ENCODE measurements around the gene OSBPL8. TPM values are rescaled to one million over a fixed set of nuclear protein-coding genes. Genes with fewer than 3 reads are reported as not detected.

OSBPL8 gene
- total RNA-seq, 2 experiments from 2014 or later = 84.4 to 85.7 TPM

DNA sequence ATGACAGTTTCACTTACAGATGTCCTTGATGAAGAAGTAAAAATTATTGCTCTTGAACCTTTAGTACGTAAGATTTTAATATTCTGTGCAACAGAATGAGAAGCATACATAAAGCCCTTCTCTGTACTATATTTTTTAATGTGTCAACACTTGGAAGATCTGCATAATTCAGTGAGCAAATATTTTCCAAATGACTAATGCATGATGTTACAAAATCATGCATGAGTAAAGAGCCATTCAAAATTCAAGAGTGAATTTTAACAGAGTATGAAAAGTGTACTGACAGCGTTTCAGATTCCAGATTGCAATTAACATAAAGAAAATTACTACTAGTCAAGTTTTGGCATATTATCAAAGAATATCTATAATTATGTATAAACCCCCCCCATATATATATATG is 110.0 kb downstream of the OSBPL8 start:
- Mint-ChIP-seq H3K27ac (no peak overlapping the region), H3K4me3 (no peak overlapping the region), H3K27me3 (no peaks in the 10 kb centered on the region), H3K36me3 (peaks cover 34% of the 10 kb centered on the region), H3K4me1 (peaks cover 30% of the 10 kb centered on the region), H3K9me3 (no peaks in the 10 kb centered on the region)
- DNase-seq = no peak

DNA sequence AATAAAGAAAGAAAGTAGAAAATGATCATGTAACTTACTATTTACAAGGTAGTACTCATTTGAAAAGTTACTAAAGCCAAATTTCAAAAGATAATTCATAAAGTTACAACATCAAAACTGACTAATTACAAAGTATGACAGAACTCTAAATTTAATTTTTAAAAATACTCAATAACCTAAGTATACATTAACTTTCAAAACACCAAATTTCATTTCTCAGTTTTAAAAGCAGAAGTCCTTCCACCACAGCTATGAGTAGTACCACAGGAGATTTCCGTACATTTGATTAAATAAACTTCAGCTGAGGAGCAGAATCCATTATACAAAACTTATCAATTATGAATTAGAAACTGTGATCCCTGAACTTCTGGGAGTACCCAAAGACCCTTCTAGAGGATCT is 110.6 kb downstream of the OSBPL8 start:
- Mint-ChIP-seq H3K4me1 (peaks cover 36% of the 10 kb centered on the region), H3K27ac (no peak overlapping the region), H3K4me3 (no peak overlapping the region), H3K27me3 (no peaks in the 10 kb centered on the region), H3K9me3 (no peaks in the 10 kb centered on the region), H3K36me3 (peaks cover 34% of the 10 kb centered on the region)
- no peak for DNase-seq

DNA sequence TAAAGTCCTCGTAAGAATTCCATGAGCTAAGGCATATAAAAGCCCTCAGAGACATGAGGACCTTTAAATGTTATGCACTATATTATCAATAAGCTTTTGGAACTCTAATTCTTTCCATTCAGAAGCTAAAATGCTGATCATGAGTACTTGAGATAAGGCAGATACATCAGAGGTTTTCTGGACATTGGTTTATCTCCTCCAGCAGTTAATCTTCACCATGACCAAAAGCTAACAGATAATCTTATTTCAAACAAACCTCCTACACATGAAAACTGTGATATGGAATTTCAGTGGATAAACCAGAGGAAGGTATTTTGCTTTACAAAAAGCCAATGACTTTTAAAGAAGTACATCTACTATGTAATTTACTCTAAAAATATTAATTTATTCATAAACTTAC is 113.5 kb downstream of the OSBPL8 start:
- DNase-seq = no peak
- Mint-ChIP-seq H3K27ac (no peak overlapping the region), H3K4me1 (peaks cover 43% of the 10 kb centered on the region), H3K4me3 (no peak overlapping the region), H3K9me3 (no peaks in the 10 kb centered on the region), H3K27me3 (no peaks in the 10 kb centered on the region), H3K36me3 (peaks cover 27% of the 10 kb centered on the region)

DNA sequence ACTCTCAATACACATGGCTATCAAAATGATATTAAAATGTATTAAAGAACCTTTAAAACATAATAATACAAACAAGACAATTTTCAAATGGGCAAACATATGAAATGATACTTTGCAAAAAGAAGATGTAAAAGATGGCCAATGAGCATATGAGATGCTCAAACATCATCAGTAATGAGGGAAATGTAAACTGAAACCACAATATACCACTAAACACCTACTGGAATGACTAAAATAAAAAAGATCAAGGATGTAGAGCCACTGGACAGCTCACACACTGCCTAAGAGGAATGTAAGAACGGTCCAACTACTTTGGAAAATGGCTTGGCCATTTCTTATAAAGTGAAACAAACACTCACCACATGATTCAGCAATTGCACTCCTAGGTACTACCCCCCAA is 114.1 kb downstream of the OSBPL8 start:
- no peak for DNase-seq
- H3K4me1 Mint-ChIP-seq = peaks cover 45% of the 10 kb centered on the region
- no peaks in the 10 kb centered on the region for H3K9me3 Mint-ChIP-seq
- peaks cover 29% of the 10 kb centered on the region for H3K36me3 Mint-ChIP-seq
- H3K27ac Mint-ChIP-seq = no peak overlapping the region
- H3K4me3 Mint-ChIP-seq = no peak overlapping the region
- H3K27me3 Mint-ChIP-seq = no peaks in the 10 kb centered on the region

- Mint-ChIP-seq H3K27me3 (no peaks in the 10 kb centered on the region), H3K4me1 (peaks cover 44% of the 10 kb centered on the region), H3K36me3 (peaks cover 26% of the 10 kb centered on the region), H3K9me3 (no peaks in the 10 kb centered on the region), H3K4me3 (no peak overlapping the region), H3K27ac (no peak overlapping the region)
- DNase-seq = no peak
These were observed 115.1 kb downstream of the OSBPL8 start for GRCh38 chr12:76444408-76444984.

- Mint-ChIP-seq H3K9me3 (peaks cover 12% of the 10 kb centered on the region), H3K36me3 (peaks cover 38% of the 10 kb centered on the region), H3K4me3 (no peak overlapping the region), H3K27me3 (no peaks in the 10 kb centered on the region), H3K27ac (no peak overlapping the region), H3K4me1 (peaks cover 35% of the 10 kb centered on the region)
- DNase-seq = no peak
These were observed 118.6 kb downstream of the OSBPL8 start for GRCh38 chr12:76441016-76441415.

- peaks cover 8% of the 10 kb centered on the region for H3K4me1 Mint-ChIP-seq
- no peak overlapping the region for H3K4me3 Mint-ChIP-seq
- no peak for DNase-seq
- no peaks in the 10 kb centered on the region for H3K27me3 Mint-ChIP-seq
- no peak overlapping the region for H3K27ac Mint-ChIP-seq
- peaks cover 70% of the 10 kb centered on the region for H3K36me3 Mint-ChIP-seq
- peaks cover 44% of the 10 kb centered on the region for H3K9me3 Mint-ChIP-seq
These were observed 126.8 kb downstream of the OSBPL8 start for GRCh38 chr12:76432733-76433132.

DNA sequence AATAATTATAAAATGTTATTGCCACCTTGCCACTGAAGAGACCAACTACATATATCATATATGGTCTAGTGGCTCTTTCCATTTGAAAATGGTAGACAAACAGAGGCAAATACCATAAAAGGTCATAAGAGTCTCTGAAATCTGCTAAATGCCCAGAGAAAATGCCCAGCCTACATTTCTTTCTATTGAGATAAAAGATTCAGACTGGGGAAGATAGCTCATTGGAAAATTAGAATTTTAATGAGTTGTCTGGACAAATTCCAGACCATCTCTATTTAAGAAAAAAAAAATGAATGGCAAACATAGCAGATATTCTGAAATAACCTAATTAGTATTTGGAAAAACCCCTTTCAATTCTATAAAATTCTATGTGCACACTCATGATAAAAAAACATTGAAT is 131.5 kb downstream of the OSBPL8 start:
- Mint-ChIP-seq H3K27ac (no peak overlapping the region), H3K36me3 (peaks cover 59% of the 10 kb centered on the region), H3K27me3 (no peaks in the 10 kb centered on the region), H3K4me1 (peaks cover 10% of the 10 kb centered on the region), H3K4me3 (no peak overlapping the region), H3K9me3 (peaks cover 35% of the 10 kb centered on the region)
- no peak for DNase-seq

DNA sequence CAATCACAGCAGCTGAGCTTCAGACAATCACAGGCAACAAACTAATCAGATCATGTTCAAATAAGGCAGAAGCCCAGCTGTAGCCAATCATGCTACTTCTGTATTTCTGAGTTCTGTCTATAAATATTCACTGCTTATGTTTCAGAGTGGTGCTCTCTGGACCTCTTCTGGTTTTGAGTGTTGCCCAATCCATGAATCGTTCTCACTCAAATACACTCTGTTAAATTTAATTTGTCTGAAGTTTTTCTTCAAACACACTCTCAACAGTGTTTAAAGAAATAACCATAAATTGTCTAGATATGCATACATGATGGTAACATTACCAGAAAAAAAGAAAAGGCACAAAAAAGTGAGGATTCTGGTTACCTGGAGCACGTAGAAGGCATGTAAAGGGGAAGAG is 133.4 kb downstream of the OSBPL8 start:
- H3K9me3 Mint-ChIP-seq = peaks cover 19% of the 10 kb centered on the region
- H3K4me3 Mint-ChIP-seq = no peak overlapping the region
- DNase-seq = no peak
- H3K36me3 Mint-ChIP-seq = peaks cover 41% of the 10 kb centered on the region
- H3K27me3 Mint-ChIP-seq = no peaks in the 10 kb centered on the region
- no peak overlapping the region for H3K27ac Mint-ChIP-seq
- H3K4me1 Mint-ChIP-seq = peaks cover 17% of the 10 kb centered on the region

DNA sequence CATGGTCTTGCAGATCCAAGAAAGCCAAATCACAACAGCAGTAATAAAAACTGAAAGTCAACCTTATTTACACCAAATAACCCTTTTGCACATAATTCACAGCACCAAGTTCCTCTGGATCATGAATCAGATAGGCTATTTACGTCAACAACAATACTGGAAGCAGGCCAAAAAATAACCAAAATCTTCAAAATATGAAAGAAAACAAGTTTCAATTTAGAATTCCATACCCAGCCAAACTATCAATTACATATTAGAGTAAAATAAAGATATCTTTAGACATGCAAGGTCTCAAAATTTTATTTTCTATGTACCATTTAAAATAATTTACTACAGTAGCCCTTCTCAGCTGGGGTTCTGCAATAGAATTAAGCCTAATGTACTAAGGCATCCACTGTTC is 134.6 kb downstream of the OSBPL8 start:
- Mint-ChIP-seq H3K36me3 (peaks cover 29% of the 10 kb centered on the region), H3K9me3 (peaks cover 18% of the 10 kb centered on the region), H3K4me1 (peaks cover 11% of the 10 kb centered on the region), H3K27me3 (no peaks in the 10 kb centered on the region), H3K27ac (no peak overlapping the region), H3K4me3 (no peak overlapping the region)
- no peak for DNase-seq

GRCh38 chr12:76422543-76423438 is 136.8 kb downstream of the OSBPL8 start:
- Mint-ChIP-seq H3K4me3 (no peak overlapping the region), H3K36me3 (peaks cover 28% of the 10 kb centered on the region), H3K4me1 (peaks cover 9% of the 10 kb centered on the region), H3K27me3 (no peaks in the 10 kb centered on the region), H3K9me3 (peaks cover 16% of the 10 kb centered on the region), H3K27ac (no peak overlapping the region)
- DNase-seq = no peak

DNA sequence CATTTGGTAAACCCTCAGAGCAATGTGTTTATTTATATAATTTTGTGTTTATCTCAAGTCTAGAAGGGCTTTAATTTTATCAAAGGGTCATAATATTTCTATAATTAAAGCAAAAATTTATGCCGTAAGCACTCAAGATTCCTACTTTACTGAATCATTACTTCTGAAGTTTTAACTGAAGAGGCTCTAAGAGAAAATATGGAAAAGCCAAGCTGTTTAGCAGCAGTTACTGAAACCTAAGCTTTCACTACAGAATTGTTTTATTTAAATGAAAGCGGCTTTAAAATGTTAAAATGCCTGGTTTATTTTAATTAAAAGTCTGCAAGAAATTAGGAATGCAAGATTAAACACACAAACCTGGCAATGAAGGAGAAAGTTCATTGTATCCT is 137.4 kb downstream of the OSBPL8 start:
- no peak for DNase-seq
- Mint-ChIP-seq H3K36me3 (peaks cover 28% of the 10 kb centered on the region), H3K27me3 (no peaks in the 10 kb centered on the region), H3K27ac (no peak overlapping the region), H3K4me1 (peaks cover 15% of the 10 kb centered on the region), H3K9me3 (peaks cover 16% of the 10 kb centered on the region), H3K4me3 (no peak overlapping the region)

GRCh38 chr12:76421046-76421445 is 138.5 kb downstream of the OSBPL8 start:
- no peak for DNase-seq
- peaks cover 8% of the 10 kb centered on the region for H3K9me3 Mint-ChIP-seq
- peaks cover 18% of the 10 kb centered on the region for H3K4me1 Mint-ChIP-seq
- peaks cover 21% of the 10 kb centered on the region for H3K36me3 Mint-ChIP-seq
- H3K27ac Mint-ChIP-seq = no peak overlapping the region
- no peak overlapping the region for H3K4me3 Mint-ChIP-seq
- no peaks in the 10 kb centered on the region for H3K27me3 Mint-ChIP-seq

DNA sequence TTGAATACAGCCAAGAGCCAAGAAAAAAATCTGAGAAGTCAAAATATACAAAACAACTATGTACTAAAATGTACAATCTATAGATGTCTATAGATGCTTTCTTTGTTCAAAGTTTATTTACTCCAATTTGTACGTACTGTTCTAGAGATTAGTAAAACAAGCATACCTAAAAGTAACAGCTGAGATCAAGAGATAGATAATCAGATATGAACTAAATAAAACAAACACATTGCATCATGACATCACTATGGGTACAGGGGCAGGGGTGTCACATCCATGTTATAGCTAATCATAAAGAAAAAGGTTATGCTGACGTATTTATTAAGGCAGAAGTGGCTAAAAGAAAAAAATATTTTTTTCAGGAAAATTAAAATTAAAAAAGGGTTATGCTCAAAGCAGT is 139.3 kb downstream of the OSBPL8 start:
- Mint-ChIP-seq H3K27me3 (no peaks in the 10 kb centered on the region), H3K27ac (no peak overlapping the region), H3K9me3 (peaks cover 5% of the 10 kb centered on the region), H3K4me3 (no peak overlapping the region), H3K4me1 (peaks cover 18% of the 10 kb centered on the region), H3K36me3 (peaks cover 13% of the 10 kb centered on the region)
- DNase-seq = no peak

DNA sequence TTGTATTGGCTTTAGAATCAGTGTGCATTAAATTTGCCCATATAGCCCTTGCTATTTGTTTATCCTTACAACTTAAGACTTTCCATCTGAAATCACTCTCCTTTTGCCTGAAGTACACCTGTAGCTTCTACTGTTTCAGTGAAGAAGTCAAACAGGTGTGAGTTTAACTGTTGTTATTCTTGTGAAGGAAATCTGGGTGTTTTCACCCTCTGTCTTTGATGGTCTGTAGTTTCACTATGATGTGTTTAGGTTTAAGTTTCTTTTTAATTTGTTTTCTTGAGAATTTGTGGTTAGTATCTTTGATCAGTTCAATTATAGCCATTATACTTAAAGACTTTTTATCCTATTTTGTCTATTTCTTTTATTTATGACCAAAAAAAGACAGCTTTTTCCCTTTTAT is 142.5 kb downstream of the OSBPL8 start:
- peaks cover 9% of the 10 kb centered on the region for H3K36me3 Mint-ChIP-seq
- H3K4me1 Mint-ChIP-seq = peaks cover 13% of the 10 kb centered on the region
- H3K4me3 Mint-ChIP-seq = no peak overlapping the region
- no peaks in the 10 kb centered on the region for H3K9me3 Mint-ChIP-seq
- no peaks in the 10 kb centered on the region for H3K27me3 Mint-ChIP-seq
- H3K27ac Mint-ChIP-seq = no peak overlapping the region
- no peak for DNase-seq

GRCh38 chr12:76413121-76413520 is 146.4 kb downstream of the OSBPL8 start:
- no peaks in the 10 kb centered on the region for H3K27me3 Mint-ChIP-seq
- DNase-seq = no peak
- H3K36me3 Mint-ChIP-seq = peaks cover 6% of the 10 kb centered on the region
- H3K9me3 Mint-ChIP-seq = no peaks in the 10 kb centered on the region
- peaks cover 23% of the 10 kb centered on the region for H3K4me1 Mint-ChIP-seq
- no peak overlapping the region for H3K27ac Mint-ChIP-seq
- no peak overlapping the region for H3K4me3 Mint-ChIP-seq

All from activated naive CD8-positive, alpha-beta T cell treated with anti-CD3 and anti-CD28 coated beads for 36 hours (primary cell).